NCI-H2107 treated with DMSO at 0.1 percent for 48 hours (cell line): ENCODE measurements around the gene EFCAB14.
"Not testable (repeated sequence)": the region's sequence is repeated elsewhere in the genome, so short reads cannot be mapped to it uniquely, and the experiment has no call there.

Experiments
- DNase-seq: peaks from one replicate; lab custom pipeline; 2025; ENCODE audit not compliant: unreplicated experiment; lab: John Stamatoyannopoulos, UW

EFCAB14 gene

DNA sequence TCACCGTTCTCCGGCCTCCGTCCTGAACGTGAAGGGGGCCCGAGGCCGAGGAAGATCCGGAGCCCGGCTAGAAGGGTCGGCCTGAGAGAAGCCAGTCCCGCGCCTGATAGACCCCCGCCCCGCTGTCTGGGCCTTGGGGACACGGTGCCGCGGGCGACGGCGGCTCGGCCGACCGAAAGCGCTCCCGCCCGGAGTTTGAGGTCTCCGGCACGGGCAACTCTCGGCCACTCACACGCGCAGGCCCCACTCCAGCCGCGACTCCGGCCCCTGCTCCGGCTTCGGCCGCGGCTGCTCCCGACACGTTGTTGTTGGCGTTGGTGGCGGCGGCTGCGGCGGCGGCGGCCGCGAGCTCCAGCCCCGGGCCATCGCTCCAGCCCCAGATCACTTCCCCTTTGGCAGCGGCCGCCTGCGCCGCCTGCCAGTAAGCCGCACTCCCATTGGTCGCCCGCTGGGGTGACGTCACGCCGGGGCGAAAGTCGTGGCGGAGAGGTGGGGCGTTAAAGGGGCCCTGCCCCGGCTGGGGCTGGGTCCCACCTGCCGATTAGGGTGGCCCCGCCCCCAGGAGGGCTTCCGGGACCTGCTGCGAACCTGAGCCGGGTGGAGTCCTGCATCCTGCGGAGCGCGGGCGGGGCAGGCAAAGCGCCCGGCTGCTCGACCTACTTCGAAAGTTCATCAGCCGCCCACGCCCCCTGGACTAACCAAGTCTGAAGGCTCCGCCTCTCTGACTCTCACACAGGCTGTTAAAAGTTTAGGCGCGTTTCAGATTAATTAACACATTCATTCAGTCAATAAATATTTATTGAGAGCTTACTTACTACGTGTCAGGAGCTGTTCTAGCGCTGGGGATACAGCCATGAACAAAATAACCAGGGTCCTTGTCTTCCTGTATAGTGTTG lies at the start of gene EFCAB14:
Gene EFCAB14 (minus strand): TSS at position 388 of the 896 bp plus-strand sequence. CDS start 1,027 bp downstream, outside the sequence.
- peak; percentile 91 for DNase-seq

DNA sequence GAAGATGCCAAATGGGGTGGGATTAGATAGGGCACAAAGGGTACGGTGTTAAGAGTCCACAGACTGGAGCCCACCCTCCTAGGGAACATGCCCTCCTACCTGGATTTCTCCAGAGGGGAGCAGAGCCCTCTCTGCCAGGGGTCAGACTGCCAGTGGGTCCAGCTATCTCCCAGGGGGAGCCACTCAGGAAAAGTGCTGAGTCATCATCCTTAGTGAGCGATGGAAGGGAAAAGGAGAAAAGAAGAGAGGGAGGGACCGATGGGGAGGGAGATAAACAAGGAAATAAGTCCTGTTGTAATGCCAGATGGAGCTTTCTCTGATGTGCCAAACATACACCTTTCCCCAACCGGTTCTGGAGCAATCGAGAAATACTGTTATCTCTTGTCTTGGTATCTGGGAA lies 49.5 kb upstream of the EFCAB14 start:
- no peak for DNase-seq

GRCh38 chr1:46767649-46768282 lies 48.9 kb upstream of the EFCAB14 start:
- DNase-seq: peak; percentile 83

GRCh38 chr1:46764402-46764801 lies 45.5 kb upstream of the EFCAB14 start:
- no peak for DNase-seq

DNA sequence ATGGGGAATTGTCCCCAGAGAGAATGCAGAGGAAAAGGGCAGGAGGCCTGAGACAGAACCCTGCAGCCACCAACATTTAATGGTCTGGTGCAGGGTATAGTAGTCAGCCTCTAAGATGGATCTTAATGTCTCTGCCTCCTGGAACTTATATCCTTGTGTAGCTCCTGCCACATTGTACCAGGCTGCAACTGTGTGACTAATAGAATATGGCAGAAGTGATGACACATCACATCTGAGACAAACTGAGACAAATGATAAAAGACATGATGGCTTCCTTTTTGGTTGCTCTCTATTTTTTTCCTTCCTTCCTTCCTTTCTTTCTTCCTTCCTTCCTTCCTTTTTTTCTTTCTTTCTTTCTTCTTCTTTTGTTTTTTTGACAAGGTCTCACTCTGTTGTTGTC lies 42.8 kb upstream of the EFCAB14 start:
- DNase-seq: no peak

DNA sequence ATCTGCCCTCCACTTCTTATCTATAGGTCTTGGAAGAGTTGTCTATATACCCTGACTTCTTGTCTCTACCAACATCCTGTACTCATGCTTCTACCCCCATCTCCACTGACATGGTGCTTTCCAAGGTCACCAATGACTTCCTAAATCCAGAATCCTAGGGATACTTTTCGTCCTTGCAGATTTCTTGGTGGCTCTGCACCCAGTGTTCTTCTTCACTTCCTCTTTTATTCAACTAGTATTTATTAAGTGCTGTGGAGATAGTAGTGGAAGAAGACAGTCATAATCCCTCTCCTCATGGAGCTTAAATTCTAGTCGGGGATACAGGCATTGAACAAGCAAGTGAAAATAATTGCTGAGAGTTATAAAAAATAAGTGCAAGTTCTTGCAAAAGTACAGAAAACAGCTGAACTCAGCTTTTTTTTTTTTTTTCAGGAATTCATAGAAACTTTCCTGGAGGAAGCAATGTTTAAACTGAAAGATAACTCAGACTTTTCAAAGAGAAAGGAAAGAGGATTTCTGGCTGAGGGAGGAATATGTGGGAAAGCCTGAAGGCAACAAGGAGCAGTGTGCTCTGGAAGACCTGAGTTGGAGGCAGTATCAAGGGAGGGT lies 41.7 kb upstream of the EFCAB14 start:
- DNase-seq: no peak

DNA sequence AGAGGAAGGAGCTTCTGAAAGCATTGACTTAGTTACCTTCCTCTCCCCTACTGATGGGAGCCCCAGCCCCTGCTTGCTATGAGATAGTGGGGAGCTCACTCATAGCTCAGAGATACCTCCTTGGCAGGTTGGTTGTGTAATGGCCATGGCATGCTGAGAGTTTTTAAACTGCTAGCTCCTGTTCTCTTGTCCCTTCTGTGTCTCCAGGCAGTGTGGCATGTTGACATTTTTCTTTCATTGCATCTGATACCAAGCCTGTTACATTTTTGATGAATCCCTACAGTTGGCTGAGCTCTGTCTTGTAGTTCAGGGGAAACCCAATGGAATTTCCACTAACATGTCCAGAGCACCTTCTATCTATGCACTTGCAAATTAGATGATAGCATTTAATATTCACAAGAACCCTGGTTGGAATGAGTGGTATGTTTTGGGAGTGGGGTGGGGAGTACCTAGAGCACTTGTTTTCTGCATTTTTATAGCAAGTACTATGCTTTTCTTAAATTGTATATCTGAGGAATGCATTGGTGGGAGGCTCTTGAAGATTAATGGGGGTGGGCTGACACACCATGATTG lies 39.1 kb upstream of the EFCAB14 start:
- DNase-seq: no peak

DNA sequence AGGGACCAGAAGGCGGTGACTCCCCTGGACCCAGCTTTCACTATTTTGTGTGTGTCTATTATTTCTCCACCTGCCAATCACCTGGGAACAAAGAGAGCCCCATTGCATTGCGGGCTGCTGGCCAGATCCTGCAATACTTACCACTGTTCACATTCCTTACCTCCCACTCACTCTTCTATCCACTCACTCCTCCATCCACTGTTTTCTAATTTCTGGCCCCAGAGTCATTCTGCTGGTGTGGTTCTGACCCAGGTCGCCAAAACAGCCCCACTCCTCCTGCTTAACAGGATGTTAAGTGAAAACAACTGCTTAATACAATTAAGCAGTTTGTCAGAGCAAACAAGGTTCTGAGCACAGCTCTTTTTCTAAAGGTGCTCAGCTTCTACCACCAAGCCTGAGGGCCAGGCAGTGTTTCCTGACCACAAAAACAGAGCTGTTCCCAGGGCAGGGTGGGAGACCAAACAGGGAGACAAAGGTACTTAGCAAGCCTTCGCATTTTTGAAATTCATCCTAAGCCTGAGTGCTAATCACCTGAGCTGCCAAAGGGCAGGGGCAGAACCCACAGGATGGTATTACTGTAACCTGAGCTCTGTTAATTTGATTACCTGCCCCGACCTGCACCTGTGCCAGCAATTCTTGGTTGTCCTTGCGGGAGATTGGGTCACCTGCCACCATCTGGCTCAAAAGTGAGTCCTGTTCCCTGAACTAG lies 38.5 kb upstream of the EFCAB14 start:
- DNase-seq: peak; percentile 97

- no peak for DNase-seq
These were observed 36.2 kb upstream of the EFCAB14 start for GRCh38 chr1:46755121-46755520.

- DNase-seq: not testable (repeated sequence)
These were observed 35.8 kb upstream of the EFCAB14 start for GRCh38 chr1:46754707-46755106.

DNA sequence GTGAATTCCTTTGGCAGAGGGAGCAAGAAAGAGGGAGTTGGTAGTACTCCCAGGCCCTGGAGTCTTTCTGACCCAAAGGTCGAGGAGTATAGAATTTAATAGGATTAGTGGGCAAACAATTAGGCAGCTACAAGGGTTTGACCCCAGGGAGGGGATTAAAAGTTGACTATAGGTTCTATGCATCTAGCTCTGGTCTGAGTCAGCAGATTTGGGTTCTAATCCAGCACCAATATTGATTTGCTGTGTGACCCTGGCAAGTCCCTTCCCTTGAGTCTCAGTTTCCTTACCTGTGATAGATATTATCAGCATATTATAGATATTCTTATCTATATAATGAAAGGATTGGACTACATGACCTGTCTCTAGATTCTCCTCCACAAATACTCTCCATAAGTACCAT lies 35.1 kb upstream of the EFCAB14 start:
- no peak for DNase-seq

DNA sequence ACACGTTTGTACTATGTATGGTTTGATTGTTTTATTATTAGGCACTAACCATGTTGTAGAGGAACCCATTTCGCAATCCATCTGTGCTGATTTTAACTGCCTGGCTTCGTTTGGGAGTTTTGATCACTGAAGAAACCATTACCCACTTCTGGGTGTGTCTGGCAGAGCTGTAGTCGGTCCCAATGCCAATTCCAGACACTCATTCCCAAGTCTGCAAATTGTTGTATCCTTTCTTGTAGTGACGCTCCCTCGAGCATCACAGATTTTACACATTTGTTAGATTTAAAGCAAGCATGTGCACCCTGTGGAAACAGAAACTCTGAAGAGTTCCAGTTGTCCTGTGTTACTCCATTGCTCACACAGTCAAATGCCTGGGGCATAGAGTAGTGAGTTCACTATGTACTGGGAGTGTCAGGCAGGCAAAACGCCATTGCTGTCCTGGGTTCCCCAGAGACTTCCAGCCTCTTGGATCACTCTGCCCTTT lies 31.0 kb upstream of the EFCAB14 start:
- no peak for DNase-seq

- DNase-seq: no peak
These were observed 30.5 kb upstream of the EFCAB14 start for GRCh38 chr1:46749404-46749803.

DNA sequence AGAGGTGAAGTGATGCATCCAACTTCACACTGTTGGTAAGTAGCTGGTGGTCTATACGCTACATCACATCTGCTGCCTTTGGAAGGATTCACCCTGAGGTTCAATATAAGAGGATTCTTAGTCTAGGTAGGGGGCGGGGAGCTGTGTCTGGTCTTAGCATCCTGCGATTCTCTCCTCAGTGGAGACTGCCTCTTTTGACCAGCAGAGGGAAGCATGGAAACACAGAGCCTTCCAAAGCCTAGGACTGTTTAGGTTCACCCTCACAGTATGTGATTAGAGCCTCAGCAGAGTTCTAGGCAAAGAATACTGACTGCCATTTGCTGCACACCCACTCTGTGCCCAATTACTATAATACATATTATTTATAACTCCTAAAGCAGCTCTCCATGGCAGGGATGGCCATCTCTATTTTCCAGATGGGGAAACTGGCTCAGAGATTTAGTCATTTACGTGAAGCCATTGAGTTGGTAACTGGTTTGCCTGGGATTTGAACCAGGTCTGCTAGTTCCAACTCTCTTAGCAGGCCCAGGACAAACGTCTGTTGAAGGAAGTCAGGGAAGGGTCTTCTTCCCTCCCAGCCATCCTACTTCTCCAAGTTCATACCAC lies 28.9 kb upstream of the EFCAB14 start:
- peak; percentile 70 for DNase-seq

GRCh38 chr1:46742069-46742468 lies 23.2 kb upstream of the EFCAB14 start:
- no peak for DNase-seq

GRCh38 chr1:46735708-46736324 lies 16.9 kb upstream of the EFCAB14 start:
- DNase-seq: no peak

DNA sequence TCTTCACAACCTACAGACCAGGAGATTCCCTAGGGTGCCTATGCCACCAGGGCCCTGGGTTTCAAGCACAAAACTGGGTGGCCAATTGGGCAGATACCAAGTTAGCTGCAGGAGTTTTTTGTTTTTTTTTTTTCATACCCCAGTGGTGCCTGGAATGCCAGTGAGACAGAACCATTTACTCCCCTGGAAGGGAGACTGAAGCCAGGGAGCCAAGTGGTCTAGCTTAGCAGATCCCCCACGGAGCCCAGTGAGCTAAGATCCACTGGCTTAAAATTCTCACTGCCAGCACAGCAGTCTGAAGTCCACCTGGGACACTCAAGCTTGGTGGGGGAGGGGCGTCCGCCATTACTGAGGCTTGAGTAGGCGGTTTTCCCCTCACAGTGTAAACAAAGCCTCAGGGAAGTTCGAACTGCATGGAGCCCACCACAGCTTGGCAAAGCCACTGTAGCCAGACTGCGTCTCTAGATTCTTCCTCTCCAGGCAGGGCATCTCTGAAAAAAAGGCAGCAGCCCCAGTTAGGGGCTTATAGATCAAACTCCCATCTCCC lies 9.5 kb upstream of the EFCAB14 start:
- DNase-seq: not testable (repeated sequence)

DNA sequence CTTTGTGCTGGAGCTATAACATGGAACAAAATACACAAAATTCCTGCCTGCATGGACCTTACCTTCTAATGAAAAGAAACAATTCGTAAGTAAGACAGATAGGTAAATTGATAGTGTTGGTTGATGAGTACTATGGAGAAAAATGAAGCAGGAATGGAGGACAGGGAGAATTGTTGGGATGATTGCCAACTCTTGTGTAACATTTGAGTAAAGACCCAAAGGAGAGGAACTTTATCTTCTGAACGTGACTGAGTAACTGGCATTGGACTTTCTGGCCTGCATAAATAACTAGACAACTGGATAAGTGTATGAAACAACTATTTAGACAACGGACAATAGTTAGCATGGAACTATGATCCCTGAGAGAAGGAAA lies 6.8 kb upstream of the EFCAB14 start:
- no peak for DNase-seq

- peak; percentile 94 for DNase-seq
These were observed 6.2 kb upstream of the EFCAB14 start for GRCh38 chr1:46724991-46725735.
